AG20443 (cell line): ENCODE results near the gene ACTBL2.
A peak's percentile ranks its signal among the peaks of the same experiment; 100 is the strongest.
"Not testable (repeated sequence)": the region's sequence is repeated elsewhere in the genome, so short reads cannot be mapped to it uniquely, and the experiment has no call there.

Experiments
- DNase-seq: peaks from one replicate; pipeline ENCODE4 v3.0.0; 2012; ENCODE audit warnings: low spot score, mixed read lengths

Gene ACTBL2

GRCh38 chr5:57482671-57483106 lies at the start of gene ACTBL2:
TSS of gene ACTBL2 (minus strand) at chr5:57482811. CDS start at chr5:57482707, 104 bp downstream.
- peak; percentile 26 for DNase-seq

DNA sequence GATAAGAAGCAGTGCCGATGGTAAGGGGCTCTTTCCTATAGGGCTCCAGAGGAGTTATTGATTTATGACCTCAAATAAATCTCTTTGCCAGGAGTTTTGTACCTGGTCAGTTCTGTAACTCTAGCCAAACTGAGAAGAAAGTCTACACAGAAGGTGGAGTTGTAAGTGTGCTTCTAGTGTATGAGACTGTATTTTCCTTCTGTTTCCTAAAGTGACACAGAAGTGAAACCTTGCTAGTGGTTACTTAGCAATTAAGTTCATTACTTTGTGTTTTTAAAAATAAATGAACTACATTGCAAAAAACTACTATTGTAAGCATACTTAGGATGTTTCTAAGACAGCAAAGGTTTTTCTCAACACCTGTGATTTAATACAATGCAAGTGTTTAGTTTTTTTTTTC lies 48.7 kb upstream of the ACTBL2 start:
- no peak for DNase-seq

DNA sequence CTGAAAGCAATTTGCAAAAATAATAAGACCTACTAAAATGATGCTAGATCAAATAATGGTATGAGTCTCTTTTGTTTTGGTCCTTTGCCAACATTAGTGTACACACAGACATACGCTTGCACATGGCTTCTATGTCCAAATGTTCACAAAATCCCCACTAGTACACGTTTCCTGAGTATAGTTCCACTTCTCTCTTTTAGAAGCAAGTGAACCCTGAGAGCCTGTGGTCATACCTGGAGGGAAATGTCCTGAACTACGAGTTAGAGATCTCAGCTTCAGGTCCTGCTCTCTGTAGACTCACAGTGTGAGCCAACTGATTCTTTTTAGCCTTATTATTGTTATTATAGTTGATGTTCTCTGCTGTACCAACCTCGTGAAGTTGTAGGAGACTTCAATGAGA lies 47.3 kb upstream of the ACTBL2 start:
- no peak for DNase-seq

GRCh38 chr5:57527870-57528269 lies 45.3 kb upstream of the ACTBL2 start:
- DNase-seq = no peak

GRCh38 chr5:57524348-57525060 lies 41.9 kb upstream of the ACTBL2 start:
- DNase-seq = no peak

- not testable (repeated sequence) for DNase-seq
Measured at GRCh38 chr5:57522477-57522876, 39.9 kb upstream of the ACTBL2 start.

DNA sequence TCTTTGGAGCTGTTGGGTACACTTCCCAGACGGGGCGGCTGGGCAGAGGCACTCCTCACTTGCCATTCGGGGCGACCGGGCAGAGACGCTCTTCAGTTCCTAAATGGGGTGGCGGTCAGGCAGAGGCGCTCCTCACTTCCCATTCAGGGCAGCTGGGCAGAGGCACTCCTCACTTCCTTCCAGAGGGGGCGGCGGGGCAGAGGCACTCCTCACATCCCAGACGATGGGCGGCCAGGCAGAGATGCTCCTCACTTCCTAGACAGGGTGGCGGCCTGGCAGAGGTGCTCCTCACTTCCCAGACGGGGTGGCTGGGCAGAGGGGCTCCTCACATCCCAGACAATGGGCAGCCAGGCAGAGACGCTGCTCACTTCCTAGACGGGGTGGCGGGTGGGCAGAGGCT lies 35.8 kb upstream of the ACTBL2 start:
- not testable (repeated sequence) for DNase-seq

- DNase-seq = no peak
Measured at GRCh38 chr5:57517250-57517649, 34.6 kb upstream of the ACTBL2 start.

DNA sequence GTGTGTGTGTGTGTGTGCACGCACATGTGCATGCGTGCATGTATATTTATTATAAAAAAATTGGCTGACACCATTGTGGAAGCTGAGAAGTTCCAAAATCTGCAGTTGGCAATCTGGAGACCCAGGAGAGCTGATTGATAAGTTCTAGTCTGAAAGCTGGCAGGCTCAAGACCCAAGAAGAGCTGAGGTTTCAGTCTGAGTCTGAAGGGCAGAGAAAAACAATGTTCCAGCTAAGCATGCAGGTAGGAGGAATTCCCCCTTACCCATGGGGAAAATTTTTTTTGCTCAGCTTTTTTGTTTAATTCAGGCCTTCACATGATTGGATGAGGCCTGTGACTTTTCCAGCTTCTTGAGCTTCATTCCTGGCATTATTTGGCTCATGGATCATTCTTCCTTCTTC lies 31.2 kb upstream of the ACTBL2 start:
- no peak for DNase-seq

- no peak for DNase-seq
Measured at GRCh38 chr5:57511321-57511720, 28.7 kb upstream of the ACTBL2 start.

- no peak for DNase-seq
Measured at GRCh38 chr5:57509501-57510260, 27.1 kb upstream of the ACTBL2 start.

DNA sequence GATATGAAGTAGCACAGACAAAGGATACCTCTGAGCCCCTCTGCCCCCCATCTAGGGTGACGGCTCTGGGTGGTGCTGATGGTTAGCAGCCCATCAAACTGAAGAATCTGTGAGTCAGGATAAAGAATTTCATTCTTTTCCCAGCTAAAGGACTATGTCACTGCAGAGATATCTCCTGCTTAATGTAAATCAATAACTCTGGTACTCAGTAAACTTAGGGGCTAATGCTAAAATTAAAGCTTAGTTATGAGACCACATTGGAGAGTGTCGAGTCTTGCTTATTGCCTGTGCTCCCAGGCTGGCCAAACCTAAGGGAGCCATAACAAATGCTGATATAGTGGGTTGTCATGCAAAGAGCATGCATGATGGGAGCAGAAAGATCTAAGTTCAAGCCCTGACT lies 25.6 kb upstream of the ACTBL2 start:
- no peak for DNase-seq

GRCh38 chr5:57505272-57506200 lies 22.9 kb upstream of the ACTBL2 start:
- no peak for DNase-seq

GRCh38 chr5:57504357-57504756 lies 21.7 kb upstream of the ACTBL2 start:
- DNase-seq = no peak

- DNase-seq = no peak
Measured at GRCh38 chr5:57503433-57503832, 20.8 kb upstream of the ACTBL2 start.

DNA sequence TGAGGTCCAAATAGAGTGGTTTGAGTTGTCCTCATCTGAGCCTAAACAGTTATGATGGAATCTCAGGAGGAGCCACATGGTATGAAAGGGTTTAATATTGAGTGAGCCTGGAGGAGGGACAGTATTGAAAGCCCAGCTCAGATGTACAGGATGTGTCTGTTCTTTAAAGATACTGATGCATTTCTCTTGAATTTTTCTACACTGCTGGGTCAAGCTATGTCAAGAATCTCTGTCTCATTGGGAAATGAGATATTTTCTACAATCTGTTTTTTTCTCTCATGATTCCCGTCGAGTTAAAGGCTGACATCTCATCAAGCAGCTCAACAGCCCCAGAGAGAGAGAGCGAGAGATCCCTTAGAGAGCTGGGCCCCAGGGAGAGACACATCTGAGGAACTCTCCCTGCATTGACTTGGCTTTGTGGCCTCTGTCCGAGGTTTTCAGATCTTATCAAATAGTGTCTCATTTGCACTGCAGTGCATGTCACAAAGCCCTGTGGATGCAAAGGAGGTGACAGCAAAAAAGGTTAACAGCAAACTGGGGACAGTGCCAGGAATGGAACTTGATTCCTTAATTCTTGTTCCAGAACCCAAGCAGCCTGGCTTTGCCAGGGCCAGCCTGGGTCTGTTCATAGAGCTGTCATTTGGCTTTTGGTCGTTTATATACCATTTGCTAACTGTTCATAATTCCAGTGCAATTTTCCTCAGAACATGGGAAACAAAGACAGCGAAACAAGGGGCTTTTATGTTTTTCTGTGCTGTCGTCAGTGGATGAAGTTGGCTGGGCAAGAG lies 19.0 kb upstream of the ACTBL2 start:
- no peak for DNase-seq

DNA sequence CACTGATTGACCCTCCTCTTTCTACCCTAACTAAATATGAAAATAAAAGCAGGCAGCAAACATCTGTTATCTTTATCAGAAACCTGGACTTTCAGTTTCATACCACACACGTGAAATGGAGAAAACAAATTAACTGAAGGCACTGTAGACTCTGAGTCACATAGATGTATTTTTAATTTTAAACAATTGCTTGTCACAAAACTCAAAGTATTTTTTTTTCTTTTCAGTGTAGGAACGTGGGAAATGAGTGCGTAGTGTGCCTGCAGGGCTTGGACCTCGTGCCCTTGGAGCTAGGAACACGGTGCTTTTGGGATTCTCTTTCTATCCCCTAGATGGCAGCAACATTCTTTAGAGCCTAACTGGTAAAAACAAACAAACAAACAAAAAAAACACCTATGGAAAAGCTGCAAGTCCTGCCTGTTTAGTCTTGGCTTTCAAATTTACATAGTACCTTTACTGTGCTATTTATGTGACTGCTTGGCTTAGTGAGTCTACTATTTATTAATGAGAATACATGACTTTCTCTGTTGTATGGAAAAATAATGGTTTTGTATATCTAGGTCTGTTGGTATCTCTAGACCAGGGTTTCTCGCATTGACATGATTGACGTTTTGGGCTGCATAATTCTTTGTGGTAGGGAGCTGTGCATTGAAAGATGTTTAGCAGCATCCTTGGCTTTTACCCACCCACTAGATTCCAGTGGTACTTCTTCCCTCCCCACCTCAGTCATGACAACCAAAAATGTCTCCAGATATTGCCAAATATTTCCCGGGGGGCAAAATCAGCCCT lies 16.8 kb upstream of the ACTBL2 start:
- DNase-seq = peak; percentile 62

- no peak for DNase-seq
Measured at GRCh38 chr5:57497733-57498132, 15.1 kb upstream of the ACTBL2 start.

DNA sequence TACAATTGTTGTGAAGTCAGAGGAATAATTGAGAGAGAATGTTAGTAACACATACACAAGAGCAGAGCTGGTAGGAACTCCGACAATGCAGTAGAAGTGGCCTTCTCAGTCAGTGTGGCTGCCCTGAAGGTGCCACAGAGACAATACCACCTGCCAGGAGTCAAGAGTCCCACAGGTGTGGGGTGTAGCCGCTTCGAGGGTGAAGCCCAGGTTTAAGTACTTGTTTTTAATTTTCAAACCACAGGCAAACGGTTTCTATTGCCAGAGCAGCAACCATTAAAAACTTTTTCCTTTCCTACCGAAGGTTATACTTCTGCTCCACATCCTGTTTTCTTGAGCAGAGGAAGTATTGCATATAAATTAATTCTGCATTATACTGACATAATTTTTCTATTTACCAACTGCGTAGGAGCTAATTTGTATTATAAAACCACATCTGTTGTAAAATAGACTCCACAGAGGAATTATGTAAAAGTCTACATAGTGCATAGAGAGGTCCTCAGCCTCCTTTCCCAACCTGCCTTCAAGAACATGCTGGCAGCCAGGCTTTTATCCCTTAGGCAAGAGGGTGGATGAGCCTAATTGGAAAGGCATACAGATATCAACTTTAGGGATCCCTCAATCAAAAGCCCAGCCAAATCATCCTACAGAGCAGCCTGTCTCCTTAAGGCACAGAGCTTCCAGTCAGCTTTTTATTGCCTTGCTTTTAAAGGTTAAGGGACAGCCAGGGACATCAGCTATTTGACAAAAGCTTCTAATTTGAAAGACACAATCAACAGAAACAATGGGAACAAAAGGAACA lies 12.9 kb upstream of the ACTBL2 start:
- no peak for DNase-seq
